ENCODE measurements around the gene CDH11.

CDH11 gene

DNA sequence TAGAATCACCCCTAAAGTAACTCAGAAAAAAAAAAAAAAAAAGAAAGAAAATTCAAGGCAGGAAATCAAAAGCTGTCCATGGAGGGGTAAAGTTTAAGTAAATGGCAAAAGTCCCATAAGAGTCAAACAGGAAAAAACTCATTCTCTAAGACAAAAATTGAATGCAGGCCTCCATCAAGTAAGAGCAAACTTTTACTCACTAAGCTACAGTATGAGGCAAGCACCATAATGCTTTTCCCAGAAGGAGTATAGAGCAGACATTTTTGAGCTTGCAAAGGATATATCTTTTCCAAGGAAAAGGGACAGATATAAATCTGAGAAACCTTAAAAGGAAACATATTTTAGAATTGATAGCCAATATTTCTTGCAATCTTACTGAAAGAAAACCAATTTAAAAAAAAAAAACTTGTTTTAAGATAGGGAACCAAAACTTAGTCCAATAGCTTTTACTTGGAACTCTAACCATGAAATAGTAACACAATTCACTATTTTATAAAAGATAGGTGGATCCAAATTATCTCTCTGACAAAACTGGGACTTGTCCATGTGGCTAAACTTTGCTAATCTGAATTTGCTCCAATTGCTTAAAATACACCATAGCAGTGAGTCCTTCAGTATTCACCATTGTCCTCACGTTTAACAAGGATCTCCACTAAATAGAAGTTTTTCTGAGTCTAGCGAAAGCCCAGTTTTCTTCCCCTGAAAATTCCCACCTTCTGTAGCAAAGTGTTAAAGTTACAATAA lies 99.8 kb downstream of the CDH11 start:
- DNase-seq, result no peak

DNA sequence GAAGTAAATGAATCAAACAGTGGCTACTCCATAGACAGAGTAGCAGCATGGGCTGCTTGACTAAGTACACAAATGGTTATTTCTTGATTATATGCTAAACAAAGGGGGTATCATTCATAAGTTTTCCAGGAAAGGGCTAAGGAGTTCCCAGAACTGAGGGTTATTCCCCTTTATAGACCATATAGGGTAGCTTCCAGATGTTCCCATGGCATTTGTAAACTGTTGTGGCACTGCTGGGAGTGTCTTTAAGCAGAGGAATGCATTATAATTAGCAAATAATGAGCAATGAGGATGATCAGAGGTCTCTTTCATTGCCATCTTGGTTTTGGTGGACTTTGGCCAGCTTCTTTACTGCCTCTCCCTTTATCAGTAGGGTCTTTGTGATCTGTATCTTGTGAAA lies 105.1 kb downstream of the CDH11 start:
- no peak for DNase-seq

DNA sequence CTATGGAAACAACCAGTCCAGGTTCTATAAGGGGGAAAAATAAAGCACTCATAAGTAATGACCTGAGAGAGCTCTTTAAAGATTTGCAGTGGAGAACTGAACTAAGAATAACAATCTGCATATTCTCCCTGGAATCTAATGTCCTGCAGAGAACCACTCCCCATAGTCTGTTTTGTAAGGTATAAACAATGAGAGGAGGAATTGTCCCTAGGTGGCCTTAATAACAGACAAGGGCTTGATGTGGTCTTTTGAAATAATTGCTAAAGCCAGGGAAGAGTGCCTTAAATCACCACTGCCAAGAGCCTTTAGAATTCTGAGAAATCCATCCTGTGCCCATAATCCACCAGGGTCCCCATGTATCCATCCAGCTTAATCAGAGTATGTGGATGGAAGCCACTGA lies 106.3 kb downstream of the CDH11 start:
- no peak for DNase-seq

DNA sequence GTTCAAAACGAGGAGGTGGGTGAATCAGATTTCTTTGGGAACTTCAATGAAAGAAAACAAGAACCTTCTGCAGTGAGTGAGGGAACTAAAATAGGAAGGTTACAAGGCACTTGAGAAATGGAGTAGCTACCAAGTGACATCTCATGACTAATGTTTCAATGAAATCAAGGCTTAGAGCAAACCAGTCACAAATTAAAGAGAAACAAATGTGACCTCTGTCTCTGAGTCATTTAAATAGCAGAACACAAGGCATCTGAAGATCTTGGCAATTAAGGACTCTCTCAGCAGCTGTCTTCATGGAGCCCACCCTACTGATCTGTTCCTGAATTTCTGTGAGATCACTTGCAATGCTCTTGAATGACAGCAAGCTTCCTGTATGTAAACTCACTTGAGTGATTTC lies 109.5 kb downstream of the CDH11 start:
- no peak for DNase-seq

DNA sequence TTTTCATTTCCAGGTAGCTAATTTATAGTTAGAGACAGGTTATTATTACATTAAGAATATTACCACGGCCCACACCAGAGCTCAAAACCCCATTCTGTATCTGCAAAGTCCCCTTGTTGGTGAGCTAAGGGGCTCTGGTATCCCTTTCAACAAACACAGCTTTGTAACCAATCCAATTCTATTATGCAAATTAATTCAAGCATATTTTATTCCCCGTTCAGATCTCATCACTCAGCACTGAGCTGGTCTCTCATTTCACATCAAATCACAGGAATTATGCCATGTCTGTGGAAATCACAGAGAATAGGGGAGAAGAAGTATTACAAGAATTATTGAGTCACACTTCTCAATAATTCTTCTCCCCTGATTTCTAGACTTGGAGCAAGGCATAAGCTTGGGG lies 111.7 kb downstream of the CDH11 start:
- no peak for DNase-seq

DNA sequence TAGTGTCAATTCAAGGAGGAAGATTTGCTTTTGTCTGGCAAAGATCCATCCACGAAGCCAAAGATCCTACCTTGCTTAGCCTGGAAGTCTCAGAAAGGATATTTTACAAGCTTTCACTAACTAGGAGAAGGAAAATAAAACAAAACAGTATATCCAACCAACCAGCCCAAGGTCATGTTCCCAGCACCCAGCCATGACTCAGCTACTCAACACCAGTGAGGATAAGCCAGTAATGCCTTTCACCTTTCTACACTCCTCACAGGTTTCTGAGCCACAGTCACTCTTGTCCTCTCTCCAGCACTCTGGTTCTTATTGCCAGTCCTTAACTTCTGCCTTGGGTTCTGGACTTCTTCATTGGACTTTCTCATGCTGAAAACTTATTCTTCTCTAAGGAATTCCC lies 116.2 kb downstream of the CDH11 start:
- DNase-seq, result no peak

DNA sequence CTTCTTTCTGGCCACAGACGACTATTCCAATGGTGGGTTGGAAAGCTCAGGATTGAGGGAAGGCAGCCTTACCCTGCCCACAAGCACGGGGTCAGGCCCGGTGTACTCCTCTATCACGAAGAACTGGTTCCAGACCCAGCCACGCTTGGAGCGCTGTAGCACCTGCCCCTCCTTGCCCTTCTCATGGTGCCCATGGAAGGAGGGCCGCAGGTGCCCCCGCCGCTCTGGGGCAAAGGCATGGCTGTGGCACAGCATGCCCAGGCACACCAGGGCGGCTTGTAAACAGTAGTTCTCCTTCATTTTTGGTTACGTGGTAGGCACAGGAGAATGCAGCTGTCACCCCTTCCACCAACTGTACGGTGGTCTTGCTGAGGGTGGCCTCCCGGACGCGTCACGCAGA lies 117.3 kb downstream of the CDH11 start:
- DNase-seq, result no peak

DNA sequence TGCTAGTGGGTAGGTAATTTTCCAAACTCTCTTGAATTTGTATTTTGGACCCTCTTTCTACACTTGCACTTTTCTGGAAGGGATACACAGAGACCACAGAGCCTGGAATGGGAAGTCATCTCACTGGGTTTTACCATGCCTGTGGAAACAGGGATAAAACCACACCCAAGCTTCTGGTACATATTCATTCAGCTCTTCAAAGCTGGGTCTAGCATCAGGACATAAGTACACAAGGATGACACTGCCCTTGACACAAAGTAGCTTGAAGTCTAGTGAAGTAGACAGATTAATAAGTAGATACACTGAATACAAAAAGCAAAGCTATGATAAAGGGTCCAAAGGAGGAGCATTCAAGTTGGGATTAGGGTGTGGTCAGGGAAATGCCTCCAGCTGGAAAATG lies 118.2 kb downstream of the CDH11 start:
- DNase-seq, result no peak

DNA sequence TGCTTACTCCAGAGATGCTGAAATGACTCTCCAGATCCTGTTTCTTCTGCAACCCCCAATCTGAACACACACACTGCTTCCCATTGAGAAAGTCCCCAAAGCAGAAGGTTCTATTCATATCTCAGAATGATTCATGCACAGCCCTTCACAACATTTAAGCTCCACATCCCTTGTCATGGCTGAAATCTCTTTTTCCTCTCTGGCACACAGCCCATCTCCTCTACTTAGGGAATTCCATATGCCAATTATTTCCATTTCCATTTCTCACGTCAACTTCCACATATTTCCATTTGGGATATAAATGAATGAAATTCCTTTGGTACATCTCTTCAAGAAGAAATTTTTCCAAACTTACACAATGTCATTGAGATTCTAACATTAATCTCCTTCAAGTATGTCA lies 119.6 kb downstream of the CDH11 start:
- no peak for DNase-seq

DNA sequence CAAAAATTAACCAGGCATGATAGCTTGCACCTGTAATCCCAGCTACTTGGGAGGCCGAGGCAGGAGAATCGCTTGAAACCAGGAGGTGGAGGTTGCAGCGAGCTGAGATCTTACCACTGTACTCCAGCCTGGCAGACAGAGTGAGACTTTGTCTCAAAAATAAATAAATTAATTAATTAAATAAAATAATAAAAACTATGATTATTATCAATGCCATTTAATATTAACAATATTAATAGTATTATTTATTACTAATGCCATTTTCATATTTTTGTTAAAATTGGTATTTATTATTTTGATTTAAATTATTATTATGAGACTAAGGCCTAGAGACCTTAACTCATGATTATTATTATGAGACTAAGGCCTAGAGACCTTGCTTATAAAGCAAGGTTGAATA lies 121.2 kb downstream of the CDH11 start:
- no peak for DNase-seq

DNA sequence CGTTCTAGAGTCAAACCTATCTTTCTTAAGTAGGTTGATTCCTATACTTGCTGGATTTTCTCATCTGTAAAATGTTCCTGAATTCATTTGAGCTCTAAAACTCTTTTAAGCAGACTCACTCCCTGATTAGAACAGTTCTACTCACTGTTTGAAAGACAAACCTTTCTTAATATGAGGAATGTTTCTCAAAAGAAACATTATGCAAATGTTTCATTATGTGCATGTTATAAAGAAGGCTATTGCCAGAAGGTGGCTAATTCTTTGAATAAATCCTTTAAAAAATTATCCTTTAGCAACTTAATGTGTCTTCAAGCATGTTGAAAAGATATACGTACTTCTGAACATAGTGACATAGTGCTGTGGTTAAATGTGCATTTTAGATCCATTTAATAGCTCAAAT lies 124.1 kb downstream of the CDH11 start:
- DNase-seq, result no peak

DNA sequence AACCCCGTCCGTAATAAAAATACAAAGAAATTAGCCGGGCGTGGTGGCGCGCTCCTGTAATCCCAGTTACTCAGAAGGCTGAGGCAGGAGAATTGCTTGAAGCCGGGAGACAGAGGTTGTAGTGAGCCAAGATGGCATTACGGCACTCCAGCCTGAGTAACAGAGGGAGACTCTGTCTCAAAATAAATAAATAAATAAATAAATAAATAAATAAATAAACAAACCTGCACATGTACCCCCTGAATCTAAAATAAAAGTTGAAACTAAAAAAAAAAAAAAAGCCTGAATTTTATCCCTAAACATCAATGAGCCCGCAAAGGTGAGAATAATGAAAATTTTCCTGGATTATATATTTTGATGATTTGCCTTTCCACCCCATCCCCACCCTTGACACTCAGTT lies 124.7 kb downstream of the CDH11 start:
- DNase-seq, result no peak

DNA sequence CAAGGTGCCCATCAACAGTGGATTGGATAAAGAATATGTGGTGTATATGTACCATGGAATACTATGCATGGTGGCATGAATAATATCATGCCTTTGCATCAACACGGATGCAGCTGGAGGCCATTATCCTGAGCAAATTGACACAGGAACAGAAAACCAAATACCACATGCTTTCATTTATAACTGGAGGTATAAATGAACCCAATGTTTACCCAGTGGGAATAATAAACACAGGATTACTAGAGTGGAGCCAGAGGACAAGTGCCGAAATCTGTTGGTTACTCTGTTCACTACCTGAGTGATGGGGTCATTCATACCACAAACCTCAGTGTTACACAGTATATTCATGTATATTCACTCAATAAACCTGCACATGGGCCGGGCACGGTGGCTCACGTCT lies 125.2 kb downstream of the CDH11 start:
- no peak for DNase-seq

DNA sequence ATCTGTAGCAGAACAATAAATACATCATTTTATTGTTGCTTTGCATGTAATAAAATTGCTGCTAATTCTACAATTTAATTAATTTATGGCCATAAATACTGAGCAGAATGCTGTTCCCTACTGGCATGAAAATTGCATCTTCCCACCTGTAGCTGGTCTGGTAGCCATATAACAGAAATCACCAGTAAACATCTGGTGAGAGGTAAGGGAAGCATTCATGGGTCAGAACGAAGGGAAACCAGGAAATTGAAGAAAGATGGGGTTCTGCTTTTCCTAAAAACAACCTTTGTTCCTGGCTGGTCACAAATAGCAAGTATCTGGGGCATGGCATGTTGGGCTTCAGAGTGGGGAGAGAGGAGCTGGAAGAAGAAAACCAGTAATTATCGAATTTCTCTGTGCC lies 128.4 kb downstream of the CDH11 start:
- no peak for DNase-seq

DNA sequence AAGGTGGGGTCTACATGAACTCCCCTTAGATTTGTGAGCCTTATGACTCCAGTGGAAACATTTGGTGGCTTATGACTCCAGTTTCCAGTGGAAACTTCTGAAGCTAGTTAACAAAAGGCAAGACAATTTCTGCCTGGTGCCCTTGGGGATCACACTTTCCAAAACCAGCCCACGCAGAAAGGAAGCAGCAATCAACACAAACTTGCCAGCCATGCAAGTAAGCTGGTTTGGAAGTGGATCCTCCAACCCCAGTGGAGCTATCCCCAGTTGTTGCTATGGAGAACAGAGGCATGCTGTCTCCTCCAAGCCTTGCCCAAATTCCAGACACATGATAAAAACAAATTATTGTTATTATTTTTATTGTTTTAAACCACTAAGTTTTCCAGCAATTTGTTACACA lies 130.9 kb downstream of the CDH11 start:
- DNase-seq, result no peak

DNA sequence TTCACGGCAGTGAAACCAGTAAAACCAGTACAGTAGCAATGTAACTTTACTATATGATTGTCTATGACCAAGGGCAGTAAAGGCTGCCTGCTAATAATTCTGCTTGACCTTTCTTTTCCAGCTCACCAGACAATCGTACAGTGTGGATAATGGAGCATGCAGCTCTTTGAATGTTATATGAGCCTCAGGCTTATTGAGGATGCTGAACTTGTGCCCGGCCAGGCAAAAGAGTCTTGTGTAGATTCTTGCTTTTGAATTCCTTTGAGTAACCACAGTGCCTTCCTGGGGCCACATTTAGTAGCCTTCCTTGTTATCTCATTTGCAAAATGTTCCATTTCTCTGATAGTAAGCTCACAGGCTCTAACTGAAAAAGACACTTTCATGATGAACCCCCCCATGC lies 131.8 kb downstream of the CDH11 start:
- no peak for DNase-seq

DNA sequence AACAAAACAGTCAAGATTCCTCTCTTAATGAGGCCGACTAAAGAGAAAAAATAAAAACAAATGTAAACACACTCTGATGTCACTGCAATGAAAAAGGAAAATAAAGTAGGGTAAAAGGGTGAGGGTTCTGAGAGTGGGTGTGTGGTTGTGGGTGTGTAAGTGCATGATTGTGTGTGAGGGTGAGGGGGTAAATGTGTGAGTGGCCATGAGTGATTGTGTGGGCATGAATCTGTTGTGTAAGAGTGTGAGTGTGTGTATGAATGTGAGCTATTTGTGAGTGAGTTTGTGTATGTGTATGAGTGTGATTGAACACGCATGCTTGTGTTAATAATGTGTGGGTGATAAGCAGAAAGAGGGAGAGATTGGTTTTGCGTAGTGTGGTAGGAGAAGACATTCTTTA lies 132.8 kb downstream of the CDH11 start:
- DNase-seq, result no peak

DNA sequence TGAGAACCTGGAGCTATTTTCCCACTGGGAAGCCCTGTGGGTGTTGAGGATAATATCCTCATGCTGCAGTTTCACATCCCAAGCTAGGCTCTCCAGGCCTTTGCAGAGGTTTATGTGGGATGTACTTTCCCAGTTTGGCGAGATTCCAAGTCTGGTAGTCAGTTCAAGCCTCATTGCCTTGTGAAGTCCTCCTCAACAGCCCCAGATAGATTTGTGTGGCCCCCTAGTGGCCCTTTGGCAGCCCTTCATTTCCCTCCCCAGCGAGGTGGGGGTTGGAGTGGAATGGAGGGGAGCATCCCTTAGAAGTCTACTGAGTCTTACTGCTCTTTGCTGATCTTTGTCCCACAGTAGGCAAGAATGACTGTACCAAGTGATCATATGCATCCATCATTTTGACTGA lies 137.9 kb downstream of the CDH11 start:
- no peak for DNase-seq

DNA sequence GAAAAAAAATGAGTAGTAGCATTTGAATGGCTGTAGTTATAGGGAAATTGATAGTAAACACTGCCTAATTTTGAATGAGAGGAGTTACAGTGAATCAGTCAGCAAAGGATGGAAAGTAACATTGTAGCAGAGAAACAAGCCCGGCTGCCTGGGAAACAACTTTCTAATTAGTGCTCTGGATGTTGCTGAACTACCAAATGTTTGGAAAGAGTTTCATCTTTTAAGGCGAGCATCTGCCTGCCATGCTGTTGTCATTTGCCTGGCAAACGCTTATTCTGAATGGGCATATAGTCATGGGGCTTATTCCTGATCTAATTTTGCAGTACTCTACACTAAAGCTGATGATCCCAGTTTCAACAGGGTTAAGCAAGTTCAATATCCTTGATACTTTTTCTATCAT lies 138.6 kb downstream of the CDH11 start:
- DNase-seq, result no peak

DNA sequence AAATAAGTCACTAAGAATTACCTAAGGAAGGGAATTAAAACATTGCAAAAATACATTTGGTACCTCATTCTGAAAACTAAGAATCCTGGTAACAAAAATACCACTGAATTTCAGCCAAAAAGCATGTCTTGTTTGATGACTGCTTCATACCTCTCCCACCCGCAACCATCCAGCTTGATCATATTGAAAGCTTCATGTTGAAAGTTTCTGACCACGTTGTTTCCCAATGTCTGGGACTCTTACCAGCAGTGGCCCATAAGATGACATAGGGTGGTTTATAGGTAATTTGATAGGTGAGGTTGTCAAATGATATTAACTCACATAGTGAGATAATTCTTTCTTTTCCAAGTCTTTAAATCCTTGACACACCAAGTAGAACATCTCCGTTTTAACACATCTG lies 139.3 kb downstream of the CDH11 start:
- no peak for DNase-seq

DNA sequence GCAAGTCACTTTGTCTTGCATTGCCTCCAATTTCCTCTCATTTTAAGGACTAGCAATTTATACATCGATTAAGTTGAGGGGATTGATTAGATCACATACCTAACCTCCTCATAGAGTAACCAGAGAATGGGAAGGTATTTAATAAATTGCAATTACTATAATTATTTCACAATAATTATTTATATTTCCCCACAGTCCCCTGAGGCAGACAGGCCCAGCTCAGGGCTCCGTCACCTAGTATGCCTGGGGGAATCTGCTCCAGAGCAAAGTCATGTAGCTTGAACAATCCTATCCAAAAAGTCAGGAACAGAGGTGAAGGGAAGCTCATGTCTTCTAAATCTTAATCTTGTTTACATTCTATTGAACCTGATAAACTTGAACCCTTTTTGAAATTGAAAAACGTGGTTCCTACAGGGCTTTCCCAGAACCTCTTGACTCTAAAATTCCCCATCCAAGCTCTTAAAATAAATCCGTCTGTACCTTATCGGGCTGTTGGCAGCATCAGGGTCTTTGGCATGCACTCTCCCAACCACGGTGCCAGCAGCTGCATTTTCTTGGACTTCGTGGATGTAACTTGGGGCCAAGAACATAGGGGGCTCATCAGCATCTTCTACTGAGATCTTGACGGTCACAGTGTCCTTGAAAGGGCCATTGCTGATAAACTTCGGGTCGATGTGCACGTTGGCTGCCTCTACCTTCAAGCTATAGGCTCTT lies 140.1 kb downstream of the CDH11 start:
- DNase-seq, result no peak

DNA sequence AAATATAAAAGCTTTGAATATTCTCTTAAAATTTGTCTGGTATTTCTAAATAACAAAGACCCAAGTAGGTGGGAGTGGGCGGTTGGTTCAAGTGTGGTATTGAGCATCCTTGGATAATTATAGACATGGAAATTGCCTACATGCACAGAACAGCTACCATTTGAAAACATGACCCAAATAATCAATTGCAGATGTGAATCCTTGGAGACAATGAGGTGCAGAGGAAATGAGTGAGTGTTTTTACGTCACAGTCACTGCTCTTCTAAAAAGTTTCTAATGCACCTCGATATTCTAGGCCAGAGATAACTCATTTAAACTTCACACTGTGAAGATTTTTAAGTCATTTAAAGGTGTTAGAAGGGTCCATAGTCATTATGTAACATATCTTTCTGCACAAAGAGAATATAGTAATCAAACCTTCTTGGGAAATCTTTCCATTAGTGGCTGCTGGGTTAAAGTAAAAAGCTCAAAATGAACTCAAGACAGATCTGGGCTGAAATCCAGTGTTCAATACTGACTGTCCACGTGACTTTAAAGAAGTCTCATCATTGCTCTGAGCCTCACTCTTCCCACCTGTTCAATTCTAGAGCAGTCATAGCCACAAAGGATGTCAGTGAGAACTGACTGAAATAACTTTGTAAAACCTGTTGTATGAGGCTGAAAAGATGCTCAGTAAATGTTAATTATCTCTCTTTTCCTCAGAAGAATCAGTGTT lies 144.5 kb downstream of the CDH11 start:
- no peak for DNase-seq

DNA sequence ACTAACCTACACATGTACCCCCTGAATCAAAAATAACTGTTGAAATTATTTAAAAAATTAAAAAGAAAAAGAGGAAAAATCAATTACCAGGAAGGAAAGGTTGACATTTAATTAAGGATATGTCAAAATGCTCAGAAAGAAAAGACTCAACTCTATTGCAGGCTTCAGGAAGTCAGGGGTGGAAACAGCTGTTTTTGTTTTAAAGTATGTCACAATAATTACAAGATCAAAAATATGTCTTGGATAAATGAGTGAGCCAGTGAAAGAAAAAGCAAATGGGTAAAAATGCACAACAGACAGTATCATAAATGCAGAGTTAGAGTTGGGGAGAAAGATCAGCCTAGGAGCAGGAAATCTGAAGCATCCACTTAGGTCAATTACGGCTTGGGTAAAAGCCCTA lies 146.0 kb downstream of the CDH11 start:
- DNase-seq, result no peak

DNA sequence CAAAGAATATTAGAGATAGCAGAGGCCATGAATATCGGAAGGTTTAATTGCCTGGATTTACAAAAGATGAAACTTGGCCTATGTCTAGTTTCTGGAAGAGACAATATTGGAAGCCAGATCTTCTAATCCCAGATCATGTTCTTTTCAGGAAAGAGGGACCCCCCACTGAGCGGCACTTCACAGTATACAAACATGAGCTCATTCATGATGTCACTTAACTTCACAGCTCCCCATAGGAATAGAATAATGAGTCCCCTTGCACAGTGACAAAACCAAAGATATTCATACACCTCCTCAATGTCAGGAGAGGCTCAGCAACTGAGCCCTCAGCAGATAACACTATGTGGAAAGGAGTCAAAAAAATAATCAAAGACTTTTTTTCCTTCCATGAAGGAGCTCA lies 147.5 kb downstream of the CDH11 start:
- no peak for DNase-seq

Measured in stimulated activated CD4-positive, alpha-beta T cell treated with anti-CD3 and anti-CD28 coated beads, Interleukin-4, amount 100 ng/mL, for 1 hour (primary cell).